ENCODE results near the gene PITX1.

PITX1 gene

DNA sequence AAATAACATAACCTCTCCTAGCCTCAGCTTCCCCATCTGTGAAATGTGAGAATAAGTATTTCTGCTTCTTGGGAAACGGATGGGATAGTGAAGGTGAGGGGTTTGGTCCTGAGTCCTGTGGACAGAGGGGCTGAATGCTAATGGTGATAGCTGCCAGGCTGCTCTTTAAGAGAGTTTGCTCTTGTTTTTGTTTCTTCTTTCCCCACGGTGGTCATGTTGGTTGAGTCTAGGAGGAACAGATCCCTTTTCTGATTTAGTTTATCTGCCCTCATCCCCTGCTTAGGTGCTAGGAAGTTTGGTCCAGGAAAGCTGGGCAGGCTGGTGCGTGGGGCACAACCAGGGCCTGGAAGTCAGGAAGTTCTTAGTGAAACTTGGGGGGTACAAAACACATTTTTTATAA lies 7.7 kb upstream of the PITX1 start:
- DNase-seq (ENCODE audit: low read depth): no peak

DNA sequence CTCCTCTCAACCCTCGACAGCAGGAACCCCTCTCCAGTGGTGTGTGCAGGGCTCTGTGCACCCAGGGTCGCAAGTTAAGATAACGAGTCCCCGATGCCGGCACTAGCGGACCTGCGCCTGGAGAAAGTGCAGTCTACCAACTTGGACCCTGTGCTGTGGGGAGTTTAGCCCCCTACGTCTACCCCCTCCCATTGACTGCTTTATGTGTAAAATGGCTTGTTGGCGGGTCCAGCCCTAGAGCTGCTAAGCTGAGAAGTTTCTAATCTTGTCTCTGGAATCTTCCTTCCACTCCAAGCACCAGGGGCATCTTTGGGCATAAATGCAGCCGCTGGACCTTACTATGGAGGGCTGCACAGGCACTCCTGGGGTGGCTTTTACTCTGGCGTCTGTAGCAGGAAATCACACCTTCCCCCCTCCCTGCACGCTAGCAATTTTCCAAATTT lies 7.1 kb upstream of the PITX1 start:
- DNase-seq (ENCODE audit: low read depth): no peak

DNA sequence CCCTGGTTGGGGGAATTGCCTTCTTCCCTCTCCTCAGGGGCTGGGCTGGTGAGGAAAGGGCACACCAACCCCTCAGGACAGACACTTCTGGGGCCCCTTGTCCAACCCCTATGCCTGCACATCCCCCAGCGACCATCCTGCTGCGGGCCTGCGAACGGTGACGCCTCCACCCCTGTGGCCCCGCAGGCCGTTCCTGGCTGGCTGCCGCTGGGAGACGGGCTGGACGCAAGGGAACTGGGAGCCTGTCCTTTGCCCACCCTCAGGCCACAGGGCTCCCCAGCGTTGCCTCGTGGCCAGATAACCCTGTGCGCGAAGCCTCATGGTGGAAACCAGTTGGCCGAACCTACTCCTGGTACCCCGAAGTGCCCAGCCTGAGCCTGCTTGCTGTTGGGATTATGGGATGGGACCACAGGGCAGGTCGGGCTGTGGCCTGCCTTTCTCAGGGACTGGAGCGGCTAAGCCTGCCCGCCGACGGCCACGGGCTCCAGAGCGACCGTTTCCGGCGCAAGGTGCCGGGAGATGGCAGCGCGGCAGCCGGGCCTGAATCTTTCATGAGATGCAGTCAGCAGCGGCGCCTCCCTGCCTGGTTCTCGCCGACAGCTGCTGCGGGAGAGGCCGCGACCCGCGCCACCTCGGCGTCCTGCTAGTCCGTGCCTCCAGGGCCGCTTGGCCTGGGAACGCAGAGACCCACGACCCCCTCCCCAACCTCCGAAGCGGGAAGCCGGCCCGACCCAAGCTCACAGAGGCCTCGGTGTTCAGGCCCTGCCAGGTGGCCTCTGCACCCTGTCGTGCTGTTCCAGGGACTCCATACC lies 6.5 kb upstream of the PITX1 start:
- no peak for DNase-seq (ENCODE audit: low read depth)

DNA sequence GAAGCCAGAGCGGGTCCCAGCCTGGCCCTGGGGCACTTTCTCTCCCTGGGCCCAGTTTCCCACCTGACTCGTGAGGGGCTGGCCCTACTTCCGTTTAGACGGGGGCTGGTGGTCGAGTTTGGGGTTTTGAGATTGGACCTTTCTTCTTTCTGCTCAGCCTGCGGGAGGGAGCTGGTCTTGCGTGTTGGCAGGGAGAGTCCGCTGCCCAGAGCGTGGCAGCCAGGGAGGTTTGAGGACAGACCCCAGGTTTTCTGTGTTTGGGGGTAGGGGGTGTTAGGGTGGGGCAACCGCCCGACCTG lies 6.0 kb upstream of the PITX1 start:
- DNase-seq (ENCODE audit: low read depth): no peak

DNA sequence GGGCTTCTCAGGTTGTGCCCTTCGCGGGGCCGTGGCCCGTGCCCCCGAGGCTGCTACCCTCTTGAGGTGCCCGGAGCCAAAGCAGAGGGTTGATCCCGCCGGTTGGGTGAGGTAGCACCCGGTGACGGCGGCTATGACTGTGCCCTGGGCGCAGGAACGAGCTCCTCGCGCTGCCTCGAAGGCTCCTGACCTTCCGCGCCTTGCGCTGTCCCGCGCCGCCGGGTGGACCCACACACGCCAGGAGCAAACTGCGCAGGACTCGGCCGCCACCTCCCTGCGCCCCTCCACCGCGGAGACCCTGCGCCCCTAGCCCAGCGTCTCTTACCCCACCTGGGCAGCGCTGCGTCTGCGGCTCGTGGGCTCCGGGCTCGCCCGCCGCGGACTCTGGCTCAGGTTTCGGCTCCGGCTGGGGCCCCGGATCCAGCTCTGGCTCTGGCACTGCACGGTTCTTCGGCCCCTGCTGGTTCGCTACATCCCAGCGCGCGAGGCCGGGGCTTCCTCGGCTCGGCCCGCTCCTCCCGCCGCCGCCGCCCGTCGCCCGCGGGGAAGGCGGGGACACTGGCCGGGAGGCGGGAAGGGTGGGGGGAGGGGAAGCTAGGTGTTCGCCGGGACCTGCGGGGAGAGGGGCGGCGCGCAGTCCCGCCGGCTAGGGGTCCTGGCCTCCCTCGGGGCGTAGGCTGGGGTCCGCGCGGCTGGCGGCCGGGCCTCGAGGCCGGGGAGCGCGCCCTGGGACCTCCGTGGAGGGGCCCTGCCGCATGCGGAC lies 5.4 kb upstream of the PITX1 start:
- no peak for DNase-seq (ENCODE audit: low read depth)

DNA sequence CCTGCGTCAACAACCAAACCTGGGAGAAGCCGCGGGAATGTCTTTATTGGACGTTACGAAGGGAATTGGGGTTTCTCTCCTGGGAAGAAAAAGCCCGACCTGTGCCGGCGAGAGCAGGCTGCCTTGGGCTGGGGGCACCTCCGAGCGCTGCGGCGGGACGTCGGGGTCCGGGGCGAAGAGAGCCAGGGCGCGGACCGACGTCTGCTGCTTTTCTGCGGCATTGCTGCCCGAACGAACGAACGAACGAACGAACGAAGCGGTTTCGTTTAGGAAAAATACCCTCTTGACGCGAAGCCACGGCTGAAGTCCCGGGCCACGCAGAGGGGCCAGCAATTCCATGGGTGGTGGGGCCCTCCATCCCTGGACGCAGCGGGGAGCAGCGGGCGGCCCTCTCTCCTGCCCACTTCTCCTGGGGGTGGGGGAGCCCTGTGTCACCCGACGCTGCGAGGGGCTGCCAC lies 4.8 kb upstream of the PITX1 start:
- DNase-seq (ENCODE audit: low read depth): no peak

DNA sequence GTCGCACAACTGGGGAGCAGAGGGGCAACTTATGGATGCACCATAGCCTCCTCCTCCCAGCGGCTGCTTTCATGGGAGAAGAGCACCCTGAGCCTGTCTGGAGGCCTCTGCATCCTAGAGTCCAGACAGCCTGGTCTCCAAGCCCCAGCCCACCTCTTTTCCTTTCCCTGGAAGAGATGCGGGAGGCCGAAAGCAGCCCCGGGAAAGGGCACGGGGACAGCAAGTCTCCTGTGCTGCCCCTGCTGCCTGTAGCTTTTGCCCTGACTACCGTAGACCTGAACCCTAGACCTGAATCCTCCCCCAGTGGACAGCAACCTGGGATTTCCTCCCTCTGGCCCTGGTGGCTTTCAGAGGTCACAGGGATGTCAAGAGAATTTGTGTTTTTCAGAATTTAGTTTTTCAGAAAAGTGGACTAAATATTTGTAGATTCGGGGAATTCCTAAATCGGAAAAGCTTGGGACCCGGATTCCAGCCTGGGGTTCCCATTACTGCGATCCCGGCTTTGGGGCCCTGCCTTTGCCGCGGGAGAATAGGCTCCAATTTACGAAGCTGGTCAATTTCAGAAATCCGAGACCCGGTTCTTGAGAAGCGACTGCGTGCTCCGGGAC lies 4.3 kb upstream of the PITX1 start:
- no peak for DNase-seq (ENCODE audit: low read depth)

DNA sequence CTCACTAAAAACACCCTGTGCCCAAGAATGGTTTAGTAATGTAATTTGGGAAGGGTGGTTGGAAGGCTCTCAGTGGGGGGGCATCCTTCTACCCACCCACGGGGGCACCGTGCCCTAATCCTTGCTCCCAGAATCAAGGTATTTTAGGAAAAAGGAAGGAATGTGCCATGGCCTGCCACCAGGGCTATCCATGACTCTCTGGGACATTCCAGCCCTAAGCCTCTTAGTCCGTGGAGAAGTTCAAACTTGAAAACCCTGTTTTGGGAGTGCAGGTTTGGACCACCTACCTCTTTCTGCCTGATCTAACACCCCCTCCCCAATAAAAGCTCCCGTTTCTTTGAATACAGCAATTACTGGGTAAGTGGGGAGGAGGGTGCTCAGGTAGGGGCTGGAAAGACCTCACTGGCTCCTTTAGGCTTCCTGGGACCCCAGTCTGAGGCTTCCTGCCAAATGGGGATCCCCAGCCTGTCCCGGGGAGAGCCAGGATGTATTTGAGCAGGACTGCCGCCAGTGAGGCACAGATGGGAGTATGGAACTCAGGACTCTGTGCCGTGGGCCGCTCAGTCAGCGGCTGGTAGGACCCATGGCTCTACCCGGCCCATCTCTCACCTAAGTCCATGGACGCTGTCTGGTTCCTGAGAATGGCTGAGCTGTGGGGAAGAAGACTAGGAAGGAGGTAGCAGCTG lies 3.6 kb upstream of the PITX1 start:
- no peak for DNase-seq (ENCODE audit: low read depth)

DNA sequence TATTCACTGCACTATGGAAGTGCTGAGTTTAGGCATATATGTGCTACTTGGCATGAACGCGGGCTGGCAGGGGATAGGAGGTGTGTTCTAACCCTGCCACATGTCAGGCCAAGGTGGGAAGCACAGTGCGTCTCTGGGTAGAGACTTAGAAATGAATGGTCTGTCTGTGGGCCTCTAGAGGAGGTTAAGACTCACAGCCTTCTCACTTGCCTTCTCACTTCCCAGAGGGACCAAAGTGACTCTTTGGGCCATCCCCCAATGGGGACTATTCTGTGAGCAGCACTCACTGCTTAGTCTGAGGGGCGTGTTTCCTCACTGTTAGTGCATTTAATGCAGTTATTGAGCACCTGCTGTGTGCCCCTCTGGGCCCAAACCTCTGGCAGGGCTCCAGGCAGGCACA lies 2.4 kb upstream of the PITX1 start:
- DNase-seq (ENCODE audit: low read depth): no peak

DNA sequence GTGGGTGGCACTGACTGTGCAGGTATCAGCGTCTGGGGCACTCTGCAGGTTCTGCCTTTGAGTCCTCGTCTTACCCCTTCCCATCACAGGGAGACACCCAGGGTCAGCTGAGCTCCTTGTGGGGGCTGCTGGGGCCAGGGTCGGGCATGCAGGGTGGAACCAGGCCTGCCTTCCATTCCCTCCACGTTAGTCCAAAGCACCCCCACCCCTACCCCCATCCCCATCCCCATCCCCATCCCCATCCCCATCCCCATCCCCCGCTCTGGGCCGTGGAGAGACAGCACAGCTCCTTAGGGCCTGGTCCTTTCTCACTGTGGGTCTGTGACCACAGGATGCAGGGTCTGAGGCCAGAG lies 1.6 kb upstream of the PITX1 start:
- no peak for DNase-seq (ENCODE audit: low read depth)

DNA sequence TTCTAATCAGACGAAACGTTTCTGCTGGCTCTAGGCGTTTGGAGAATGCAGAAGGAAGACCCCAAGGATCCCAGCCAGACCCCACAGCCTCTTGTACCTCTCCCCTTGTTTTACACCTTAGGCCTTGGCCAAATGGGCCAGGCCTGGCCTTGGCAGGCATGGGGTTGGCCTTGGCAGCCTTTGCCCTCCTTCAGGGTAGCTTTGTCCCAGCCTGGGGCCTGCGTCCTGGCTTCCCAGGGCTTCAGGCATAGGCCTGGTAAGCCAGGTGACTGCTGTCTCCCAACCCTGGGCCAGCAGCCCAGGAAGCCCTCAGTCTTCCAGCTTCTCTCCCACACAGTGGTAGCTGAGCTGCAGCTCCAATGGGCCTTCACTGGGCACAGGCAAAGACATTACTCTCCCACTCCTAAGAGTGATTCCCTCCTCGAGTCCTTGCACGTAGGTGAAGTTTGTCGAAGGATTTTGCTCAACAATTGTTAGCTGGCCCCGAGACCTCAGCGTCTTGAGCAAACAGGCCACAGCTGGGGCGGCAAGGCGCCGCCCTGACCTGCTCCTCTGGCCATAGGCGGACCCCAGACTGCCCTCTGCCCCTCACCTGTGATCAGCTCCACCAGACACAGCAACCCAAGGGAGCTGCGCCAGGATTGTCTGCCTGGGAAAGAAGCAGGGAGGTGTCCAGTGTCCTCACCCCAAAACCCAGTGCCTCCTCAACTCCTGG lies 1.1 kb upstream of the PITX1 start:
- no peak for DNase-seq (ENCODE audit: low read depth)

DNA sequence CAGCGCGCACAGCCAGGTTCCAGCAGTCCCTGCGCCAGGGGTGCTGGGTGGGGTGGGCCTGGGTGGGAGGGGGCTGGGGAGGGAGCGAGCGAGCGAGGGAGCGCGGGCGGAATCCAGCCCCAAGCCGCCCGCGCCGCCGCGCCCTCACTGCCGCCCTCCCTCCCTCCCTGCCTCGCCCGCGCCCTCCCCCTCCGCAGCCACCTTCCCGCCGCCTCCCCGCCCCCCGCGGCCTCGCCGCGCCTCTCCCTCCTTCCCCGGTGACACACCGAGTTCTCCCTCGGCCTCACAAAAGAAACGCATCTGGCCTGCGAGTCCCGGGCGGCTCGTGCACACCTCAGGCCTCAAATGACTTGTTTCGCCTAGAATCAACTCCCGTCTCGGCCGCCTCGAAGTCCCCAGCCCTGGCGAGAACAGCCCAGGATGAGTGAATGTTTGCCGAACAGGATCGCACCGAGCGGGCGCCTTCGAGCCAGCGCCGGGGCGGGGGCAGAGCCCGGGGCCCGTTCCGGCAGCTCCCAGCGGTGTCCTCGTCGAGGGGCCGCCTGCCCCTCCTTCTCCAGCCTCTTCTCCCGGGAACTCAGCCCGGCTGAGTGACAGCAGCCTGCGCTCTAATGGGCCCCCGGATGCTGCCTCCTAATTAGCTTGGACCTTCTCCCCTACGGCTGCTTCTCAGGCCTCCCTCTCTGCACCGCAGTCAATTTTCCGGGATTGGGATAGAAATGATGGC lies 371 bp upstream of the PITX1 start:
- DNase-seq (ENCODE audit: low read depth): peak; percentile 62

DNA sequence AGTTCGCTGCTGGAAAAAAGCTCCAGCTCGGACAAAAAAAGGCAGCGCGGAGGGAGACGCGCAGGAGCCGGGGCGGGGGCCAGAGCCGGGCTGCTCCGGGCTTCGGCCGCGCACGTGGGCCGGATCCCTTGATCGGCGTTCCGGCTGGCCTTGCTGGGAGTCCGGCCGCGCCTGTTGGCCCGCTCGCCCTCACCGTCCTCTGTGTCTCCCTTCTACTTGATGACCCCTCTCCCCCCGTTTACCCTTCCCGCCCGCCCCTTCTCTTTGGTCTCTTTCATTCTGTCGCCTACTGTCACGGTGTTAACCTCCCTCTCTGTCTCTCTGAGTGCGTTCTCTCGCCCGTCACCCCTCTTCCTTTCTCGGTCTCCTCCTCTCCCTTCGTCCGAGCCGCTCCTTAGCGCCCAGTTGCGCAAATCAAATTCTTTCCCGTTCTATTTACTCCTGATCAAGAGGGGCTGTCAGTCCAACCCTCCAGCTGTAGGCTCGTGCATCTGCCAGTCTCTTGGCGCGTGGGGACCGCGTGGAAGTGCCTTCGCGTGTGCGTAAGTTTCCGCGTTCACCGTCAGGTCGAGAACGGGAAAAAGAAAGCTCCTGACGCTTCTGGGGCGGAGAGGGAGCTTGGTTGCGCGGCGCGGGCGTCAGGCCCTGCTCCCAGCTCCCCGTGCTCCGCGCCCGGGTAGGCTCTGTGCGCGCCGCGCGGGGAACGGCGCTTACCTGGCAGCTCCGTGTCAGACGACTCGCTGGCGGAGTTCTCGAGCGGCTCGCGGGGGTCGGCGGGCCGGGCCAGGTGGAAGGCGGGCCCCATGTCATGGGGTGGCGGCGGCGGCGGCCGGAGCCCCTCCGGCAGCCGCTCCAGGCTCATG lies 798 bp downstream of the PITX1 start:
- peak; percentile 67 for DNase-seq (ENCODE audit: low read depth)

DNA sequence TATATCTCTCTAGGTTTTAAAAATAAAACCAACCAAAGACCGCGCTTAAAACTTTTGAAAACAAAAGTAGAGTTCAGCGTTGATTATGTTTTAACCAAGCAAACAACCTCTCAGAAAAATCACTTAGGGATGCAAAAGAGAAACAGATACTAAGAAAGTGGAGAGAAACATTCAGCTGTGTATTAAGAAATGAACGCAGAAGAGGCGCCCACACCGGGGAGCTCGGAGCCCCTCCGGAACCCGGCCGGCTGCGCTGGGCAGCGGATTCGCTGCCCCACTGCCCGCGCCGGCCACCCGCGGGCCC lies 1.4 kb downstream of the PITX1 start:
- DNase-seq (ENCODE audit: low read depth): no peak

DNA sequence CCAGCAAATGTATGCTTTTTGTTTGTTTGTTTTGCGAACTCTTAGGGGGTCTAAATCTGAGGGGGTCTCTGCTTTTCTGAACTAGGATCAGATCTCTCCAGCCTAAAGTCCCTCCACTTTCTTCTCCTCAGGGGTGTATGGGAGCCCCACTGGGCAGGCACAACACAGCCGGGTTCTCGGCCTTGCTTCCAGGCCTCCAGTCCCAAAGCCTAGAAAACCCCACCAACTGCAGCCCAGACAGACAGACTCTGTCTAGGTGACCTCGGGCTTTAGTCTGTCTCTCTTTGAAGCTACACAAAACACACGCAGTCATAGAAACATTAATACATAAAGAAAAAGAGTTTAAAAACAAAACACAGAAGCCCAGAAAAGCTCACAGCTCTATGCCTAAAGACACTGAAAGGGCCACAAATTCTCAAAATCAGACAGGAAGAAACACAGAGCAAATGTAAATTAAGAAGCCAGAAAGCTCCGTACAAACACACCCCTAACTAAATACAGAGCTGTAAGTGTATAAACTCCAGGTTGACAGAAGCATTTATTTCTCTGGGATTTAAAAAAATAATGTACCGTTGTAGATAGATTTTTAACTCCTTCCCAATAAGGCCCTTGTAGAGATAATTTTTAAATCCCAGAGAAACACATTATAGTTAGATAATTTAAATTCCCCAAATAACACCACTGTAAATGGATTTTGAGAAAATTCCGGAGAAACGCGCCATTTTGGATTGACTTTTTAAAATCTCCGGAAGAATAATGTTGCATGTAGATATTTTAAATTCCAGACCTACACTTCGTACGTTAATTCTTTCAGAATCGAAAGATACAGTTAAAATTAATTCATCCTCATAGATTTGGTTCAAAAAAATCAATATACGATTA lies 2.0 kb downstream of the PITX1 start:
- DNase-seq (ENCODE audit: low read depth): peak; percentile 61

DNA sequence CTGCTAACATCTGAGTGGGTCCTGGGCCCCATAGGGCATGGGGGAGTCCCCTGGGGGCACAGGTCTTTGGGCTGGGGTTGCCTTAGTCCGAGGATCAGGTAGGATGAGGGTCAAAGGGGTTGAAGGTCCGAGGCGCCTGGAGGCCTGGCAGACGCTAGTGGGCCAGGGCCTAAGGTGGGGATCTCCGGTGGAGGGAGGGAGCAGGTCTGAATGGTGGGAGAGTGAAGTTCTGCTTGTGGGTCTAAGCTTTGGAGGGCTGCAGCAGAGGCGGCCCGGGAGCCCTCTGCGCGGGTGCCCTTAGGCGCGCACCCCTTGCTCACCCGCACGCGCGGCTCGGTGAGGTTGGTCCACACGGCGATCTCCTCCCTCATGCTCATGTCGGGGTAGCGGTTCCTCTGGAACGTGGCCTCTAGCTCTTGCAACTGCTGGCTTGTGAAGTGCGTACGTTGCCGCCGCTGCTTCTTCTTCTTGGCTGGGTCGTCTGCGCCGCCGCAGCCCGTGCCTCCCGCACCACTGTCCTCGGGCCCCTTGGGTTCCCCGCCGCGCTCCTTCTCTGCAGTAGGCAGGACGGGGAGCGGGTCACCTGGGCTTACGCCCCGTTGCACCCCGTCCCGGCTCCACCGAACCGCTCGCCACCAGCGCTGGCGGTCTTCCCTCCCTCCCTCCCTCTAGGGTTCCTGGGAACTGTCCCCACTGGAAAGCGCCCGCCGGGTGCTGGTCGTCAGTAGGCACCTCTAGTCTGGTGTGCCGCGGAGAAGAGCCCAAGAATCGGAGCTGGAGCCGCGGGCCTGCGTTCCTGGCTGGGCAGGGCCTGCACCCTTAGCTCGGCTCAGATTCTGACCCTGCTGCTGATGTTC lies 2.8 kb downstream of the PITX1 start:
- DNase-seq (ENCODE audit: low read depth): peak; percentile 73

DNA sequence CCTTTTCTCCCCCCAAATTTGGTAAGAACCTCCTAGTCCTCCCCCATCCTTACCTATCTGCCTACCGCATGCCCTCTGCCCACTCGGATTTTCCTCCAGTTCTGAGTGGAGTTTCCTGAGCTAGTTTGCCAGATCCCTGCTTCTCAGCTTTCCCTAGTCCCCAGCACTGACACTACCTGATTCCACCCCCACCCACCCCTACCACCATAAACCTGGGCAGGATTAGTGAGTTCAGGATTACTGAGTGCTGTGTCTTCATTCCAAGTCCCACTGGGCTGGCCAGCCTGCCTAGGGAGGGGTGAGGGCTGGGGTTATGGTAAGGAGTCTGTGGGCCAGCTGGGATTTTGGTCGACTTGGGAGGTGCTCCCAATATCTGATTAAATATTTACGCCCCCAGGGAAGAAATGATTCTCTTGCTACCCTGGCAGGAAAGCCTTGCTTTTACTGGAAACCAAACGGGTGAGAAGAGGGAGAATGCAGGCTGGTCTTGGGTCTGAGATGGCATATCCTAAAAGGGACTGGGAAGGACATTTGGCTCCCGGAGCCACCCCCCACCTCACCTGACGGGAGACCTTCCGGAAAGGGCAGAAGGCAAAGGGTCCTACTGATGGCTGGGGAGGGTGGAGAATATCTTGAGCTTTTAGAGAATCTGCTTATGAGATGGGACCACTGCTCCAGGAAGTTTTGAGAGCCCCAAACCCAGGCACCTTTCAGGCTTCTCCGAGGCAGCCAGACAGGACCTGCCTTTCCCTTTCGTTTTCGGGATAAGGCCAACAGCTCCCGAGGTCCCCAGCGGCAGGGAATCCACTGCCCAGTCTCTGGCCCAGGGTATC lies 3.7 kb downstream of the PITX1 start:
- peak; percentile 56 for DNase-seq (ENCODE audit: low read depth)
